Measurements from ENCODE around the gene VAV2. TPM values are rescaled to one million over a fixed set of nuclear protein-coding genes. Genes with fewer than 3 reads are reported as not detected.

Gene VAV2
- total RNA-seq, 1 donor from 2014 or later = 34.8 TPM

GRCh38 chr9:133894377-133895321, 97.5 kb downstream of the VAV2 start:
- DNase-seq (ENCODE audit: low spot score) (peak; percentile 72), ATAC-seq (peak; percentile 38)

DNA sequence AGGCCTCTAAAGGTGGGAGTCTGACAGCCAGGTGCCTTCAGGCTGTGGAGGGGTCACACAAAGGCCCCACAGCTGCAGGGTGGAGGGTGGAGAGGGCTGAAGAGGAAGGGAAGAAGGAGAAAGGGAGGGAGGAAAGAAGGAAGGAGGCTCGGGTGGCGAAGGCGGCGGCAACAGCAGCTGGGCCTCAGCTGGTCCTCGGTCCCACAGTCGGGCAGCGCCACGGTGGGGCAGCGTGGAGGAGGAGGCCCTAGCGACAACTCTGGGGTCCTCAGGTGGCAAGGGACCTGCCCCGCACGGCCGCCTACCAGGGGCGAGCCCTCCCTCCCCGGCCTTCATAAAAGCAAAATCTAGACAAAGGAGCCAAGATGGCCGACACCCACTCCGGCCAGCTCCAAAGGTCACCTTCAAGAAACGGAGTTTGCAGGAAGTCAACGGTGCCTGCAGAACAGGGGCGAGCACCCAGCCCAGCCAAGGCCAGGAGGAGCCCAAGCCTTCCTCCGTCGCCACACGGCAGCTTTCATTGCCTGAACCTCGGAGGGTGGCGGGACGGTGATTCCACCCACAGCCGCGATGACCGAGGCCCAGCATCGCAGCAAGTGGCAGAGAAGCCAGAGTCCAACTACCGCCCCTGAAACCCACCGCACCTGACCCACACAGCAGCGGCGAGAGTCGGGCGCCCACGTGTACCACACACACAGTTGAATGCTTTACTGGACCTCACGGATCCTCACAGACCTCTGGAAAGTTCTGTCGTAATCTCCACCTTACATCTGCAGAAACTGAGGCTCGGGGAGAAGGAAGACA, 98.7 kb downstream of the VAV2 start:
- no peak for ATAC-seq

GRCh38 chr9:133892193-133892920, 99.8 kb downstream of the VAV2 start:
- DNase-seq (ENCODE audit: low spot score) = peak; percentile 97
- peak; percentile 76 for ATAC-seq

More for the DNA sequence above, 98.7 kb downstream of the VAV2 start:
- no peak for DNase-seq (ENCODE audit: low spot score)

DNA sequence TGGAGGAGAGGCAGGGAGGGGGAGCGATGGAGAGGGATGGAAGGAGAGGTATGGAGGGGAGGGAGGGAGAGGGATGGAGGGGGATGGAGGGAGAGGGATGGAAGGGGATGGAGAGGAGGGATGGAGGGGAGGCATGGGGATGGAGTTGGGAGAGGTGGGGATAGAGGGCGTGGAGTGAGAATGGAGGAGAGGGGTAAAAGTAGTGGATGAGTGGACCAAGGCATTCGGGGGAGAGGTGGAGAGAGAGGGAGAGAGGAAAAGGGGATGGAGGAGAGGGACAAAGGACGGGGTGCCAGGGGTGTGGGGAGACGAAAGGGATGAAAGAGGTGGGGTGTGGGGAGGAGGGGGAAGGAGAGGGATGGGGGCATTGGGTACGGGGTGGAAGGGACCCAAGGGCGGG, 100.4 kb downstream of the VAV2 start:
- DNase-seq (ENCODE audit: low spot score) (no peak), ATAC-seq (no peak)

GRCh38 chr9:133890583-133890982, 101.5 kb downstream of the VAV2 start:
- ATAC-seq = no peak
- no peak for DNase-seq (ENCODE audit: low spot score)

GRCh38 chr9:133889584-133890301, 102.4 kb downstream of the VAV2 start:
- peak; percentile 3 for ATAC-seq
- no peak for DNase-seq (ENCODE audit: low spot score)

DNA sequence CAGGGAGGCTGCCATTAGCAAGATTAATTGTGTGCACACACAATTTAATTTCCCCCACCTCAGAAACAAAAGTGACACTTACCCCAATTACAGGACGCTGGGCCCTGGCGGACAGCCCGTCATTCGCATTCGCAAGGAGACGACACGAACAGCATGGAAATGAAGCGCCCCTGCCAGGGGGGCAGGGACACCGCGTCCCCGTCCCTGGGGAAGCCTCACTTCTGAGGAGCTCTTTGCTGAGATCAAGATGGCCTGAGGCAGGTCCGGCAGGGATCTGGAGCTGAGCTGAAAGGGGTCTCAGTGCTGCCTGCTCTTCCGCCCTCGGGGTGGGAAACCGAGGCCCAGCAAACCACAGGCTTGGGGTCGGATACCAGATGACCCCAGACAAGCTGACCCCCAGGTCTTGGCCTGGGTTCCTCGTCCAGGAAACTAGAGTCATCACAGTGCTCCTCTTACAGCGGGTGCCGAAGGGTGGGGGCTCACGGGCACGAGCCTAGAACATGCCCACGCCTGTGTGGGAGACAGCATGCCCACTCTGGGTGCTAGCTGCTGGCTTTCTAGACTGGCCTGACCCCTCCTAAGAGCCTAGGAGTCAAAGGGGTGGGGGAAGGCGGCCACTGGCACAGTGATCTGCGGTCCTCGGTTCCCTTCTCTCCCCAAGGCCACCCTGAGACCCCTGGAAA, 103.2 kb downstream of the VAV2 start:
- ATAC-seq = no peak
- no peak for DNase-seq (ENCODE audit: low spot score)

DNA sequence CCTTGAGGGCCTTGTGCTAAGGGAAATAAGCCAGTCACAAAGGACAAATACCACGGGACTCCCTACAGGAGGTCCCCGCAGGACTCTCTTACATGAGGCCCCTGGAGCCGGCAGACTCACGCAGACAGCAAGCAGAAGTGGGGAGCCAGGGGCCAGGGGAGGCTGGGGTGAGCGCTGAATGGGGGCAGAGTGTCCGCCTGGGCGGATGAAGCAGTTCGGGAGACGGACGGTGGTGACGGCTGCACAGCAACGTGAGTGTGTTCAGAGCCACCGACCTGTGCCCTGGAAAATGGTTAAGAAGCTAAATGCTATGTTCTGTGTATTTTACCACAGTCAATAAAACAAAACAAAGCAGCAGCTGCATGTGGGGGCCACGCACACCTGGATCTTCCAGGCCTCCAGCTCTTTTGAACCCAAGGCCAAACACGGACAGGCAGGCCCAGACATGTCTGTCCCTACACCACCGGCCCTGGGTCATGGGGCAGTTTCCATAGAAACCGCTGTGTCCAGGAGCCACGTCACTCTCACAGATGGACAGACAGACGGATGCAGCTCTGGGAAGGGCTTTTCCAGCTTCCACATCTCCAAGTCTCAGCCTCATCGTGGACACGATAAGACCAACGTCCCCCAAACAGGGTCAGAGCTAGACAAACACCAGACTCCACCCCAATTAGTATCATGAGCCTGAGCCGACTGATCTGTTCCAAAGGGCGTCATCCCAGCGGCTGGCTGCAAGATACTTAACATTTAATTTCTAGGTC, 103.9 kb downstream of the VAV2 start:
- DNase-seq (ENCODE audit: low spot score) (peak; percentile 81), ATAC-seq (peak; percentile 36)

- DNase-seq (ENCODE audit: low spot score) (no peak), ATAC-seq (no peak)
These were observed 104.5 kb downstream of the VAV2 start for GRCh38 chr9:133887540-133888047.

DNA sequence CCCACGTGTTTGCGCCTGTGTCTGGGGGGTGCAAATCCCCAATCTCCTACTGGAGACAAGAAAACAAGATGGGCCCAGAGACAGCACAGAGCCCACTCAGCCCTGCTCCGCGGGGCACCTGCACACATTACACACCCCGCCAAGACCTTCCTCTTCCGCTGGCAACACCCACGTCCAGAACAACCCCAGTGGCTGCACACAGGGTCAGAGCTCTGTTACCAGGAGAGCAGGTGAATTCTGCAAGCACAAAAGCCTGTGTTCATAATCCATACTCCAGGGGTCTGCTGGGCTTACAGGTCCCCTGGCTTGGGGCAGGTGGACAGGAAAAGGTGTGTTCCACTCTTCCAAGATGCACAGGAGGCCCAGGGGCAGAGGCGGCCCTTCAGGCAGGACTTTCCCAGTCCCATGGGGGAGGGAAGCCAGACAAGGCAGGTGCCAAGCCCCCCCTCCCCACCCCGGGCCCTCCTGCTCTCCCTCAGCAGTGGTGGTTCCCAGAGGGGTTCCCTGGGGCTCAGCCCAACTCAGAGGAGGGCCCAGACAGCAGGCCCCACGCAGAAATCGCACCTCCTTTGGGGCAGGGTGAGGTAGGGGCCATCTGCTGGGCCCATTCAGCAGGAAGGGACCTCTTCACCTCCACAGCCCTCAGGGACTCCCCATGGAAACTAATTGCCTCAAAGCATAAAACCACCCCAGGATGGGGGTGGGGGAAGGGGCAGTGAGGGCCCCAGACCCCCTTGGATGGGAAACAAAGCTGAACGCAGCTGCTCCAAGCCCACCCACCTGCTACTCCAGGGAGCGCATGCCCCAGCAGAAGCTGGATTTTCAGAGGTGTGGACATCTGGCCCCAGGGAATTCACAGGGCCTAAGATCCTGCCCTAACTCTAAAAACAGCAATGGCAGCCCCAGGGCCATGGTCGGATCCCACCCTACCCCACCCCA, 105.3 kb downstream of the VAV2 start:
- ATAC-seq (no peak), DNase-seq (ENCODE audit: low spot score) (no peak)

GRCh38 chr9:133884907-133885744, 107.0 kb downstream of the VAV2 start:
- peak; percentile 36 for ATAC-seq
- peak; percentile 87 for DNase-seq (ENCODE audit: low spot score)

- no peak for DNase-seq (ENCODE audit: low spot score)
- no peak for ATAC-seq
These were observed 109.0 kb downstream of the VAV2 start for GRCh38 chr9:133882849-133883755.

GRCh38 chr9:133881671-133882381, 110.3 kb downstream of the VAV2 start:
- ATAC-seq (peak; percentile 63), DNase-seq (ENCODE audit: low spot score) (peak; percentile 93)

DNA sequence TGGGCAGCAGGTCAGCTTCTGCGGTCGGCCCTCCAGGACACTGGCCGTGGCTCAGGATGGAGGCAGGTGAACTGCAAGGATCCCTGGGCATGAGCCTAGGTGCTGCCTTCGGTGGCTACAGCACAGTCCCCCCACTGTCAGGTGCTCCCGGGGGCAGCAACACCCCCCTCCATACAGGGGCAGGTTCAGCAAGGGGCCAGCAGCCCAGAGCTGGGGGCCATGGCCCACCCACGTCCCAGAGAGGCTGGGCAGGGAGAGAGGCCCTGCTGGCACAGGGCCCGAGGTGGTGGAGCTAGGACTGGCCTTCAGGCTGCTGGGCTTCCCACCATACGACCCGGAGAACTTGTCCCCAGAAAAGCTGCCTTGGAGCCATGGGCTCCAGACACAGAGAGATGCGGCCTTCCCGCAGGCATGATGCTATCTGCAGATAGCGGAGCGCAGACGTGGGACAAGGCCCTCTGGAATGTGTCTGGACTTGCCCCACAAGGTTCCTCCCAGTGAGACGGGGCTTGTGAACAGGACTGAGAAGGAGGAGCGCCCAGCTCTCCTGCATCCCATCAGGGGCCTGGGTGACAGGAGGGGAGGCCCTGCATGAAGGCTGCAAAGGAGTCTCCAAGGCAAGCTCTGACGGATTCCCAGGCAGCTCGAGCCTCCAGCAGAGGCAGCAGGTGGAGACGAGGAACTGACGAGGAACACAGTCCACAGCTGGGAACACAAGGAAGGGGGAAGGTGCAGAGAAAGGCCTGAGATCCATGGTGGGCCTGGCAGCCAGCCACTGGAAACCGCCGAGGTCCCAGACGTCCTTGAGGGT, 111.1 kb downstream of the VAV2 start:
- DNase-seq (ENCODE audit: low spot score) (no peak), ATAC-seq (no peak)

Measured in left lobe of liver (tissue), 2 donors.